Vagina (tissue), 2 donors: Measurements from ENCODE around the gene OR11G2. TPM values are rescaled to one million over a fixed set of nuclear protein-coding genes. Genes with fewer than 3 reads are reported as not detected.
"Not testable (repeated sequence)": the region's sequence is repeated elsewhere in the genome, so short reads cannot be mapped to it uniquely, and the experiment has no call there.

ENCODE experiments used
- DNase-seq, 2 donors: peaks; one replicate each; pipeline ENCODE4 v3.0.0-alpha.2; 2017; ENCODE audit errors: extremely low spot score in 2 of 2
- H3K27ac ChIP-seq: fragments of 200-600 bp; sonication (generic); one replicate; pipeline ENCODE4 v1.5.1; 2019
- H3K27me3 ChIP-seq: fragments of 200-600 bp; sonication (generic); one replicate; pipeline ENCODE4 v1.5.1; 2019
- H3K36me3 ChIP-seq, 2 donors: fragments of 200-600 bp; sonication (generic); one replicate each; pipeline ENCODE4 v1.5.1; 2017 to 2019
- H3K4me1 ChIP-seq: fragments of 200-600 bp; sonication (generic); one replicate; pipeline ENCODE4 v1.5.1; 2019
- H3K4me3 ChIP-seq, 2 donors: fragments of 200-600 bp; sonication (generic); 1 replicate in 1 of 2; 2 replicates in 1 of 2; pipeline ENCODE4 v1.5.1; 2016 to 2019
- H3K9me3 ChIP-seq: fragments of 200-600 bp; sonication (generic); one replicate; pipeline ENCODE4 v1.5.1; 2019
- POLR2A ChIP-seq, 2 donors: fragments of 450-650 bp; IDR thresholded peaks; one replicate each; pipeline ENCODE4 v1.6.1; 2017; ENCODE audit warnings: antibody characterized with exemption in 2 of 2, mild to moderate bottlenecking in 2 of 2, moderate library complexity in 2 of 2
- POLR2AphosphoS5 ChIP-seq, 2 donors: sonication (generic); formaldehyde crosslinking; IDR thresholded peaks; one replicate each; pipeline ENCODE4 v1.9.0; 2017; ENCODE audit warnings: antibody characterized with exemption in 2 of 2, mild to moderate bottlenecking in 2 of 2, low read depth in 1 of 2; ENCODE audit not compliant: insufficient read depth in 1 of 2
- intact Hi-C: fragments of 100-400 bp; cut with DNase I; formaldehyde crosslinking; loops from one replicate; pipeline ENCODE4 v1.15.1; 2023
- total RNA-seq: library from RNA; depleted of rRNA; stranded (reverse); fragments of >200 nt; gene quantifications from one replicate; pipeline ENCODE4 v1.2.3, GENCODE V29; 2016
- TF ChIP-seq, protein P1 (sequence below), 3 experiments: fragments of 450-650 bp in 2 of 3; fragments of 200-600 bp in 1 of 3; sonication (generic) in 1 of 3; IDR thresholded peaks; one replicate each; pipeline ENCODE4 v1.5.1; 2017 to 2019; ENCODE audit warnings: antibody characterized with exemption in 3 of 3, mild to moderate bottlenecking in 2 of 3, moderate library complexity in 2 of 3

OR11G2 gene
- total RNA-seq, 1 donor from 2014 or later, result not detected

DNA sequence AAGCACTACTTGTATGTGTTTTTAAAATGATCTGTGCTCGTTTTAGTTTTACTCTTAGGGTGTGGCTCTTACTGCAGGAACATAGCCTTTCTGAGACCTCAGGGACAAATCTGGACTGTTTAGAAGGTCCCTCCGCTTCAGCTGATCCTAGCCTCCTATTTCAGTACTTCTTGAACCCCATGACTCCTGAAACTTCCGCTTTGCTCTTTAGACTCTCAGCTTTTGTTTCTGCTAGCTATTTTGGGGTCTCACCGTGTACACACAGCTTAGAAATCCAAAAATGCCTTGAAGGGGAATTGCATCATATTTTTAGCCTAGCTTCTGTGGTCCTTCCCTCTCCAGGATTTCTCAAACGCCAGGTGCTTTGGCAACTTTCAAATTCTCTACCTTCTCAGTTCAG is 8.3 kb downstream of the OR11G2 start:
- DNase-seq, result no peak
- intact Hi-C loops, result no loop called here
- H3K36me3 ChIP-seq, result no peaks in the 10 kb centered on the region
- no peaks in the 10 kb centered on the region for H3K9me3 ChIP-seq
- H3K27me3 ChIP-seq, result no peaks in the 10 kb centered on the region
- no peak overlapping the region for H3K4me3 ChIP-seq
- TF ChIP-seq POLR2A (IDR thresholded peaks at IDR 0.05), result no peak
- TF ChIP-seq, protein P1, sequence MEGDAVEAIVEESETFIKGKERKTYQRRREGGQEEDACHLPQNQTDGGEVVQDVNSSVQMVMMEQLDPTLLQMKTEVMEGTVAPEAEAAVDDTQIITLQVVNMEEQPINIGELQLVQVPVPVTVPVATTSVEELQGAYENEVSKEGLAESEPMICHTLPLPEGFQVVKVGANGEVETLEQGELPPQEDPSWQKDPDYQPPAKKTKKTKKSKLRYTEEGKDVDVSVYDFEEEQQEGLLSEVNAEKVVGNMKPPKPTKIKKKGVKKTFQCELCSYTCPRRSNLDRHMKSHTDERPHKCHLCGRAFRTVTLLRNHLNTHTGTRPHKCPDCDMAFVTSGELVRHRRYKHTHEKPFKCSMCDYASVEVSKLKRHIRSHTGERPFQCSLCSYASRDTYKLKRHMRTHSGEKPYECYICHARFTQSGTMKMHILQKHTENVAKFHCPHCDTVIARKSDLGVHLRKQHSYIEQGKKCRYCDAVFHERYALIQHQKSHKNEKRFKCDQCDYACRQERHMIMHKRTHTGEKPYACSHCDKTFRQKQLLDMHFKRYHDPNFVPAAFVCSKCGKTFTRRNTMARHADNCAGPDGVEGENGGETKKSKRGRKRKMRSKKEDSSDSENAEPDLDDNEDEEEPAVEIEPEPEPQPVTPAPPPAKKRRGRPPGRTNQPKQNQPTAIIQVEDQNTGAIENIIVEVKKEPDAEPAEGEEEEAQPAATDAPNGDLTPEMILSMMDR (IDR thresholded peaks at IDR 0.05), result no peak
- TF ChIP-seq POLR2AphosphoS5 (IDR thresholded peaks at IDR 0.05; ENCODE audit: insufficient read depth in 1 of 2, low read depth in 1 of 2), result no peak
- no peaks in the 10 kb centered on the region for H3K4me1 ChIP-seq
- H3K27ac ChIP-seq, result no peak overlapping the region

DNA sequence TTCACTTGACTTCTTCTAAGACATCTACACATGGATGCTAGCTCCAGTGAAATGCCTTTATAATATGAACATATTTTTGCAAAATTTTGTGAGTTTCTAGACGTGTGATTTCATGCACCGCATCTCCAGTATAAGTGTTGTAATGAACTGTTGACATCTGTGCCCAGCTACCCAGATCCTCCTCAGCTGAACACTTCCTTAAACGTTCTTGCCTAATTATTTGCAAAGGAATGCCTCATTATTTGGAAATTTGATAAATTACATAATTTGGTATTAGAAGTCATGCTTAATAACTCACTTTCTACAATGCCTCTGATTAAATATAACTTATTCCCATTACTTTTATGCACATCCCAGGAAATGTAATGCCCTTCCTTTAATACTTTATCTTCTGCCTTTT is 14.0 kb downstream of the OR11G2 start:
- intact Hi-C loops, result no loop called here
- Histone ChIP-seq H3K4me1 (no peaks in the 10 kb centered on the region), H3K27ac (no peak overlapping the region), H3K9me3 (no peaks in the 10 kb centered on the region), H3K36me3 (no peaks in the 10 kb centered on the region), H3K4me3 (no peak overlapping the region), H3K27me3 (no peaks in the 10 kb centered on the region)
- no peak for TF ChIP-seq POLR2A (IDR thresholded peaks at IDR 0.05)
- TF ChIP-seq, protein P1 (IDR thresholded peaks at IDR 0.05), result no peak
- no peak for TF ChIP-seq POLR2AphosphoS5 (IDR thresholded peaks at IDR 0.05; ENCODE audit: insufficient read depth in 1 of 2, low read depth in 1 of 2)
- no peak for DNase-seq

DNA sequence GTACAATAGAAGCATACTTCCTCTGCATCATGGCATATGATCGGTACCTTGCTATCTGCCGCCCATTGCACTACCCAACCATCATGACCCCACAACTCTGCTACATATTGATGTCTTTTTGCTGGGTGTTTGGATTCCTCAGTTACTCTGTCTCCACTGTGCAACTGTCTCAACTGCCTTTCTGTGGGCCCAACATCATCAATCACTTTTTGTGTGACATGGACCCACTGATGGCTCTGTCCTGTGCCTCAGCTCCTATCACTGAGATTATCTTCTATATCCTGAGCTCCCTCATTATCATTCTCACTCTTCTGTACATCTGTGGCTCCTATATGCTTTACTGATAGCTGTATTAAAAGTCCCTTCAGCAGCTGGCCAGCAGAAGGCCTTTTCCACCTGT is 18.9 kb downstream of the OR11G2 start:
- DNase-seq, result no peak
- no peaks in the 10 kb centered on the region for H3K4me1 ChIP-seq
- H3K9me3 ChIP-seq, result no peaks in the 10 kb centered on the region
- H3K4me3 ChIP-seq, result no peak overlapping the region
- H3K27ac ChIP-seq, result no peak overlapping the region
- TF ChIP-seq POLR2AphosphoS5 (IDR thresholded peaks at IDR 0.05; ENCODE audit: insufficient read depth in 1 of 2, low read depth in 1 of 2) (no peak), POLR2A (IDR thresholded peaks at IDR 0.05) (no peak)
- TF ChIP-seq, protein P1 (IDR thresholded peaks at IDR 0.05), result no peak
- intact Hi-C loops, result no loop called here
- H3K36me3 ChIP-seq, result no peaks in the 10 kb centered on the region
- no peaks in the 10 kb centered on the region for H3K27me3 ChIP-seq

DNA sequence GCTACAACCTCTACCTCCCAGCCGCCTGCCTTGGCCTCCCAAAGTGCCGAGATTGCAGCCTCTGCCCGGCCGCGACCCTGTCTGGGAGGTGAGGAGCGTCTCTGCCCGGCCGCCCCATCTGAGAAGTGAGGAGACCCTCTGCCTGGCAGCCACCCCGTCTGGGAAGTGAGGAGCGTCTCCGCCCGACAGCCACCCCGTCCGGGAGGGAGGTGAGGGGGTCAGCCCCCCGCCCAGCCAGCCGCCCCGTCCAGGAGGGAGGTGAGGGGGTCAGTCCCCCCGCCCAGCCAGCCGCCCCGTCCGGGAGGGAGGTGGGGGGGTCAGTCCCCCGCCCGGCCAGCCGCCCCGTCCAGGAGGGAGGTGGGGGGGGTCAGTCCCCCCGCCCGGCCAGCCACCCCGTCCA is 21.7 kb downstream of the OR11G2 start:
- intact Hi-C loops, H3K4me1 ChIP-seq, H3K4me3 ChIP-seq, H3K36me3 ChIP-seq, H3K9me3 ChIP-seq, H3K27me3 ChIP-seq, DNase-seq, H3K27ac ChIP-seq: not testable (repeated sequence)

DNA sequence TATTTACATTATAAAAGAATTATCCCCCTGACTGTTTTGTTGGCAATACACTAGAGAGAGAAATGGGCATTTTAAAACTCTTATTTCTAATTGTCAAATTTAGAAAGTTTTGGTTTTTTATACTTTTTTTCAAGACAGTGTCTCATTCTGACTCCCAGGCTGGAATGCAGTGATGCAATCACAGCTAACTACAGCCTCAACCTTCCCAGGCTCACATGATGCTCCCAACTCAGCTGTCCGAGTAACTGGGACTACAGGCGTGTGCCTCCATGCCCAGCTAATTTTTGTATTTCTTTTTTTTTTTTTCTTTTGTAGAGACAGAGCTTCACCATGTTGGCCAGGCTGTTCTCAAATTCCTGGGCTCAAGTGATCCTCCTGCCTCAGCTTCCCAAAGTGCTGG is 24.5 kb downstream of the OR11G2 start:
- DNase-seq, result no peak
- no peaks in the 10 kb centered on the region for H3K4me1 ChIP-seq
- no peaks in the 10 kb centered on the region for H3K36me3 ChIP-seq
- TF ChIP-seq POLR2A (IDR thresholded peaks at IDR 0.05) (no peak), POLR2AphosphoS5 (IDR thresholded peaks at IDR 0.05; ENCODE audit: insufficient read depth in 1 of 2, low read depth in 1 of 2) (no peak)
- TF ChIP-seq, protein P1 (IDR thresholded peaks at IDR 0.05), result no peak
- intact Hi-C loops, result no loop called here
- H3K4me3 ChIP-seq, result no peak overlapping the region
- no peaks in the 10 kb centered on the region for H3K9me3 ChIP-seq
- no peaks in the 10 kb centered on the region for H3K27me3 ChIP-seq
- H3K27ac ChIP-seq, result no peak overlapping the region

DNA sequence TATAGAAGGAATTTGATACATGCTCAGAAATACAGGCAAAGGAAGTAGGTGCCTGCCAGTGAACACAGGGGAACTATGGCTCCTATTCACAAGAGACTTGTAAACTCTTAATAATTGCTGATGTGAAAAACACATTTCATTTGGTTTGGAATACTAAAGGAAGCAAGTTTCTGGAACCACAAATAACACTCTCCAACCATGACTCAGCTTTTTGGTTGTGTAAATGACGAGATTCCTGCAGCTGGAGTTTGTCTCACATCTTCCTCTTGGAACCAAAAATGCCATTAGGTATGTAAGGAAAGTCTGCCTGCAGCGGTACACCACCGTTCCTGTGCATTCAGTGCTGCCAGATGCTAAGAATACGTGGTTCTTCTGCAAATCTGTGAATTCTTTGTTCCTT is 28.3 kb downstream of the OR11G2 start:
- no peaks in the 10 kb centered on the region for H3K4me1 ChIP-seq
- DNase-seq, result no peak
- H3K4me3 ChIP-seq, result no peak overlapping the region
- H3K27me3 ChIP-seq, result no peaks in the 10 kb centered on the region
- H3K9me3 ChIP-seq, result no peaks in the 10 kb centered on the region
- no peaks in the 10 kb centered on the region for H3K36me3 ChIP-seq
- TF ChIP-seq POLR2AphosphoS5 (IDR thresholded peaks at IDR 0.05; ENCODE audit: insufficient read depth in 1 of 2, low read depth in 1 of 2), result no peak
- TF ChIP-seq POLR2A (IDR thresholded peaks at IDR 0.05), result no peak
- TF ChIP-seq, protein P1 (IDR thresholded peaks at IDR 0.05), result no peak
- intact Hi-C loops, result no loop called here
- H3K27ac ChIP-seq, result no peak overlapping the region
